GM21390 (cell line): ENCODE measurements around the gene TRNT1.

Experiments
- ATAC-seq: cut with Tn5 transposase; IDR thresholded peaks from one replicate; pipeline ENCODE4 v1.9.1; 2021; ENCODE audit not compliant: unreplicated experiment

The TRNT1 gene

GRCh38 chr3:3177861-3178497 is 51.2 kb downstream of the TRNT1 start:
- no peak for ATAC-seq

DNA sequence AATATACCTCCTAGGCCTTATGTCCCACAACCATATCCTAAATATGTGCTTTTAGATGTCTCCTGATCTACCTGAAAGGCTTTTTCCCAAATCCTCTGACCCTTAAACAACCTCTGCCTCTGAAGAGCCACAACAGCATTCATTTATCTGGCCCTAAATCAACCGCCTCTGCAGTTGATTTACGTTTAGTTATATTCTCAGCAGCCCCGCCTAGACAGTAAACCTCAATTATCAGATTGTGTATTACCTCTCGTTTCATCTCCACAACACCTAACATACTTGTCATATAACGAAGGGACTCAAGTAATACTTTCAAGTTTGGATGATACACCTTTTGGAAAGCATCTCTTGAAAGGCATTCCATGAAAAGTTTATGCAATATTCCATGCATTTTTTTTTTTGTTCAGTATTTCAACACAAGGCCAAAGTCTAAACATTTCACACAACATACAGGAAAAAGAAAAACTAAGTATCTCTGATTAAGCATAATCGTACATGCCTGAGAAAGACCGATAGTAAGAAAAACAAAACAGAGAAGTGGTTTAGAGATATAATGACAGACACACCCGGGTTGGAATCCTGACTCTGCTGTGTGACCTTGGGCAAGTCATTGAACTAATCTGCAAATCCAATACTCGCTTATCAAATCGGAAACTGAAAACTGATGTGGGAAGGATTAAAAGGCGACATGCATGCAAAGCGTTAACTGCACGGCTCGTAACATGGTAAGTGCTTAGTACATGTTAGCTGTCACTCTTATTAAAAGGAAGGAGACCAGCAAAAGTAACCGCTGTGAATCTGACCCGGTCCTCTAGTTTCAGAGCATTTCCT is 52.0 kb downstream of the TRNT1 start:
- ATAC-seq, result peak; percentile 1

GRCh38 chr3:3179407-3180094 is 52.8 kb downstream of the TRNT1 start, which contains the start of gene CRBN:
Gene CRBN, minus strand, starts transcription at chr3:3179691. Its CDS starts 4 bp downstream, at chr3:3179687.
- ATAC-seq, result peak; percentile 99

GRCh38 chr3:3180456-3180855 is 53.7 kb downstream of the TRNT1 start:
- no peak for ATAC-seq

DNA sequence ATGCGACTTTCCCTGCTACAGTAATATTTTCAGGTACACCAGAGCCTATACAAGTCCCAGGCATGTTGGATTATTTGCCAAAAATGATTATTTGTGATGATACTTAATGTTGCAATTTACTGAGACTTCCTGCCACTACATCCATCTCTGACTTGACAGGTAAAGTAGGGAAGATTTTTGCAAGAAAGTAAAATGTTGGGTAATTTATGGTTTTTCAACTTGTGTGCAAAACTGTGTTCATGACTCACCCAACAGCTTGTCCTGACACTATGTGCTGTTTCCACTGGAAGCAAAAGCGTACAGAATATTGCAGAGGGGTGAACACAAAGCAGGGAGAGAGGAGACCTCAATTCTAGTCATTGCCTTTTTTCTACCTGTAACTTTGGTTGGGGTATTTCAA is 58.1 kb downstream of the TRNT1 start:
- no peak for ATAC-seq

DNA sequence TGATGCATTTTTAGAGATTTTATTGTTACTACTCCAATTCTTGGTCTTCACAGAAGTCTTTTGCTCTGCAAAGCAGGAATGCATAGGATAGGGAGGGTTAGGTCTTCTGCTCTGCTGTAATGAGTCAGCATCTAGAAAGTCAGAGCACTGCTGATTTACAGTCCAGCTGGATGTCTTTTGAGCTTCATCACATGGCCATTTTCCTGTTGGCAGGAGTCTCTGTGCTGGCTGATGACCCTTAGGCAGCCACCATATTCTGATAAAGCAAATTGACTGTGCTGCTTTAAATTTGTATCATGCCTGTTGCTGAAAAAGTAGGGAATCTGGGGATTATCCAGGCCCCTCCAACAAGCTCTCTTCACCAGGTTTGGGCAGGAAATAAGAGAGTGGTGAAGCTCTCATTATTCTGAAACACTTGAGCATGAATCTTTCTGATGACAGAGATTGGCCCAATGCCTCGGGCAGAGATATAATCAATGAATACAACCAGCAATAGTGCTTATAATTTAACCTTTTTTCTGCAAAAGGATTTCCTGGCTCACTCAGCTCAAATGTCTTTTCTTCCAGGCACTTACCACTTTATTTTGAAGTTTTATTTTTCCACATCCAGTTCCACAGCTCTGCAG is 62.5 kb downstream of the TRNT1 start:
- ATAC-seq, result no peak

DNA sequence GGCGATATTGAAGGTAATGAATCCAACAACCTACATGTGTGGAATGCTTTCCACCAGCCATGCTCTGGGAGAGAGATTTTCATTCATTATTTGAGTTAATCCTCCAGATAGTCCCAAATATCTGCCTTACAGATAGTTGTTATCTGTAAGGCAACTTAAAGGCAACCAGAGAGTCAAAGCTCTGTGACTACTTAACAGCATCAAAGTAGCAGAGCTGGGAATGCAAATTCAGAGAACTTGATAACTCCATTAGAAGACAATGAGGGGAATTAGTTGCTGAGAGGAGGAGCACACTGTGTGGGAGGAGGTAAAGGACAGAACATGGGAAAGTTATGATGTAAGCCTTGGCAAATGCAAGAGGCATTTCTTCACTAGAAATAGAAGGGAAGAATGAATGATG is 63.2 kb downstream of the TRNT1 start:
- ATAC-seq, result no peak

DNA sequence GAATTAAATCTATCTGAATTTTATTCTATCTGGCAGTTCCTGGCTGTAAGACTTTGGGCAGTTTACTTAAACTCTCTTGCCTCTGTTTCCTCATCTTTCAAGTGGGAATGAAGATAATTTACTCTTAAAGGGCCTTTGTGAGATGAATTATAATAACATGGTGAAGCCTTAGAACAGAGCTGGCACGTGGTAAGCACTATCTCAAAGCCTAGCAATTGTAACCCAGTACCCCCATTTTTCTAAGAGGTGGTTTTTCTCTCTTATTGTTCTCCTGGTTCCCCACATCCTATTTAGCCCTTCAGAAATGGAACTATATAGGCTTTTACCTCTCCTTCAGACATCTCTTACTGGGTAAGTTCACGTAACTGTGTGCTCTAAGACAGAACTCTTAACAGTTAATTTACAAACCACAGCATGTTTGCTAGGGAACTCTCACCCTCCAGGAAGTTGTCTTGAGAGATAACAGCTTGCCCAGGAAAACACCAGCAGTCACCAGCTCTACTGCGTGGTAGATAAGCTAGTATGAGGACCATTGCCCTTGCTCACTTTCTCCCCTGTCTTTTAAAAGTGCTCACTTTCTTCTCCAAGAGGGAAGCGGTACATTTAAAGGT is 65.0 kb downstream of the TRNT1 start:
- ATAC-seq, result no peak

DNA sequence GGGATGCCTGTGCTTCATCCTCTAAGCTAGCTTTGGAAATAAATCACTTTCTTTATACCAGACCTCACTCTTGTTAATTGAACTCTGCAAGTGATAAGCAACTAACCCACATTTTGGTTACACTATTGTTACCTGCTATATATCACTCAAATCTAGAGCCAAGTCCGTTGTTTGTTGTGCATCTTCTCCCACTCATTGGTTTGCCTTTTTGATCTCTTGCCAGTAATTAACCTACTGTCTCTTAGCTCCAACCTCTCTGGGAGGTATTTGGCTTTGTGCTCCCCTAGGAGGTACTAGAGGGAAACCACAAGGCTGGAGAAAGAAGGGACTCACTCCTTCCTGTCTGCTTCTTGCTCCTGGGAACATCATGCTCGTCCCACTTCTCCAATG is 65.5 kb downstream of the TRNT1 start:
- ATAC-seq, result no peak

DNA sequence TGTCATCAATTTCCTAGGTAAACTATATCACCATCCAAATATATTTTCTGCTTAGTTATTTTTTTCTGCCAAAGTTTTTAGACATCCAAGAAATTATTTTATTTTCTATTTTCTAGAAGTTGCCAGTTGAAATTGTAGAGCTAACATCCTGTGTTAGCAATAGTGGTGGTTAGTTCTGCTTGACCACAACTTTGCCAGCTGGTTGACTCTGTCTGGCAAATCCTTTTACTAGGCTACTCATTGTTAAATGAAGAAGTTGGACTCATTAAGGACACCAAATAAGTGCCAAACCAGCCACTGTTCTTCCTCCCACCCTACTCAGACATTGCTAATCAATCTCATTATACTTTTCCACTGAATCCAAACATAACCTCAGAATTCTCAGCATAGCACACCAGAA is 68.1 kb downstream of the TRNT1 start:
- ATAC-seq, result no peak

GRCh38 chr3:3196148-3196861 is 69.6 kb downstream of the TRNT1 start:
- ATAC-seq, result no peak
